NCI-H2081 (cell line): ENCODE results near the gene OASL.

Source experiments
- DNase-seq, 2 experiments: peaks; one replicate each; lab custom pipeline; 2025; lab: John Stamatoyannopoulos, UW

The OASL gene

DNA sequence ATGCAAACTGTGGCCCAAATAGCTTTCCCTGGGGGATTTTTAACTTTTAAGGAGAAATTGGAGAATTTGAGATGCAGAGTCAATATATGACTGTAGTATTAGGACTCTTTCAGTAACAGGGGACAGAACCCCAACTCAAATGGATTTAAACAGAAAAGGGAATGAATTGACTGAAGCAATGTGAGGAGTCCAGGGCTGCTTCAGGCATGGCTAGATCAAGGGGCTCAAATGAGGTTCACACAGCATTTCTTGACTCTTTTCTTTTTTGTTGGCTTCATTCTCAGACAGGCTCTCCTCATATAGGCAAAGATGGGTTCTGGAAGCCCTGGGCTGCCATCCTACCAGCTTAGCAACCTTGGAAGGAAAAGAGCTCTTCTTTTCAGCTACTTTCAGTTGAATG lies 47.1 kb downstream of the OASL start:
- DNase-seq, result no peak

DNA sequence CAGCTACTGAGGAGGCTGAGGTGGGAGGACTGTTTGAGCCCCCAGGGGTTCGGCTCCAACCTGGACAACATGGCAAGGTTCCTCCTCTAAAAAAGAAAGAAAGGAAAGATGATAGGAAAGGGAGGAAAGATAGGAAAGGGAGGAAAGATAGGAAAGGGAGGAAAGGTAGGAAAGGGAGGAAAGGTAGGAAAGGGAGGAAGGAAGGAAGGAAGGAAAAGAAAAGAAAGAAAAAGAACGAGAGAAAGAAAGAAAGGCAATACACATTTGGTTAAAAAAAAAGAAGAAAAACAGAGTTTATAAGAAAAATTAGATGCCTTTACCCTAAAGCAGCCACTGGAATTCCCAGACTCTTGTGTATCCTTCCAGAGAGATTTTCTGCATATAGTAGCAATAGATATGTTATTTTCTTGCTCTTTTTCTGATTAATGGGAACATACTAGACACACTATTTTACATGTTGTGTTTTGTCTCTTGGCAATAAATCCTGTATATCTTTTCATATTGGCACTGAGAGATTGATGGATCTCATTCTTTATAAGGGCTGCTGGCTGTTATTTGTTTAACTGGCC lies 48.5 kb downstream of the OASL start:
- DNase-seq, result no peak

DNA sequence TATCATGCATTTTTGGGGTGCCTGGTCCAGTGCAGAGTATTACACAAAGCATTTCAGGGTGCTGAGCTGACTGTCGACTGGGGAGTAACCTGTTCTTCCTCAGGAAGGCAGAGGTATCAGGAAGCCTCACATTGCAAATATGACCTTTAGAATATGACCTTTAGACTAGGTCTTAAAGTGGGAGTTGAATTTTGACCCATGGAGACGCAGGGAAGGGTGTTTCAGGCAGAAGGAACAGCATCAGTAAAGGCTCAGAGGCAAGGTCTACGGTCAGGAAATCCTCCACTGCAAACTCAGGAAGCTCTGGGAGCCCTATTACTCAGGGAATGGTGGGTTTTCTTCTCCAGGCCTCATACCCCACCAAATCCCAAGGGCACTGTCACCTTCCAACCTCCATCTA lies 49.4 kb downstream of the OASL start:
- no peak for DNase-seq

DNA sequence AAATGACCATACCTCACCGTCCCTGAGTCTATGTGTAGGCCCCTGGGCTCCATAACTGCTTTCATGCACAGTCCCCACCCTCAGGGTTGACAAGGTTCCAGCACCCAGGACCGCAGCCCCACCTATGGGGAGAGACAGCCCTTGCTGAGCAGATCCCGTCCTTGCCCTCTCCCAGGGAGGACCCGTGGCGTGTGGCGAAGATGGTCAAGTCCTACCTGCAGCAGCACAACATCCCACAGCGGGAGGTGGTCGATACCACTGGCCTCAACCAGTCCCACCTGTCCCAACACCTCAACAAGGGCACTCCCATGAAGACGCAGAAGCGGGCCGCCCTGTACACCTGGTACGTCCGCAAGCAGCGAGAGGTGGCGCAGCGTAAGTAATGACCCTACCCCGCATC lies 50.4 kb downstream of the OASL start:
- DNase-seq, result no peak

DNA sequence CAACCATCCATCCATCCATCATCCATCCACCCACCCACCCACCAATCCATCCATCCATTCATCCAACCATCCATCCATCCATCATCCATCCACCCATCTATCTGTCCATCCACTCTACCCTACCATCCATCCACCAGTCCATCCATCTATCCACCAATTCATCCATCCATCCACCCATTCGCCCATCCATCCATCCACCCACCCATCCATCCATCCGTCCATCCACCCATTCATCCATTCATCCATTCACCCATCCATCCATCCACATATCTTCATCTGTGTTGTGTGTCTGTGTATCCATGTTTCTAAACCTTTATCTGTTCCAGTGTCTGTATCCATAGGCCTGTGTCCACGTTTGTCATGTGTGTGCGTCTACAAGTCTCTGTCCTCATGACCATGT lies 50.8 kb downstream of the OASL start:
- DNase-seq, result no peak

DNA sequence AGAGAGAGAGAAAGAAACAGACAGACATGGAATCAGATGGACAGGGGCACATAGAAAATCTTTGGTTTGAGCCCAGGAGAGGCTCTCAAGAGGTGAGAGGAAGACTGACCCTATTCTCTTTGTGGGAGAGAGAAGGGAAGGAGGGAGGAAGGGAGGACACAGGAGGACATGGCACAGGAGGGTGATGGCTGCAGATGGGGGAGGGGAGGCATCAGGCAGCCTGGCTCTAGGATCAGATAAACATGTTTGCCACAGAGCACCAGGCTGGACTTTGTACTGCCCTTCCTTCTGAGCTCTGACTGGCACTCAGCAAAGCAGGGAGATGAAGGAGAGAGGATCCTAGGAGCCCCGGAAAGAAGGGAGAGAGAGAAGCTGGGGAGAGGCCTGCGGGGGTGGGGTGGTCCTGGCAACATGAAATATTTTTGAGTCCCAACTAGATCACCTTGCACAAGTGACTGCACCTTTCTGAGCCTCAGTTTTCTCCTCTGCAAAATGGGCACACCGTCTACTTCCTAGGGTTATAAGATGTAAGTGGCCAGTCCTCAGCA lies 54.6 kb downstream of the OASL start:
- DNase-seq, result no peak

DNA sequence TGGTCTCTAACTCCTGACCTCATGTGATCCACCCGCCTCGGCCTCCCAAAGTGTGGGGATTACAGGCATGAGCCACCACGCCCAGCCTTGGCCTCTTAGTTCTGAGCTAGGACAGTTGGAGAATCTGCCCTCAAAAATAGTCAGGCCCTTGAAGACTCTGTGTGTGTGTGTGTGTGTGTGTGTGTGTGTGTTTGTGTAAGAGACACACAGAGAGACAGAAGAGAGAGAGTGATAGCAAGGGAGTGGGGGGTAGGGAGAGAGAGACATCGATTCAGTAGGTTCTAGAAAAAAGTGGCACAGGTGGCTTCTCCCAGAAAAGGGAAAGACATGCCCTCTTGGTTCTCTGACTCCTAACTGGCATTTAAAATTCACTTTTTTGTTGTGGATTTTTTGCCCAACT lies 55.3 kb downstream of the OASL start:
- no peak for DNase-seq

DNA sequence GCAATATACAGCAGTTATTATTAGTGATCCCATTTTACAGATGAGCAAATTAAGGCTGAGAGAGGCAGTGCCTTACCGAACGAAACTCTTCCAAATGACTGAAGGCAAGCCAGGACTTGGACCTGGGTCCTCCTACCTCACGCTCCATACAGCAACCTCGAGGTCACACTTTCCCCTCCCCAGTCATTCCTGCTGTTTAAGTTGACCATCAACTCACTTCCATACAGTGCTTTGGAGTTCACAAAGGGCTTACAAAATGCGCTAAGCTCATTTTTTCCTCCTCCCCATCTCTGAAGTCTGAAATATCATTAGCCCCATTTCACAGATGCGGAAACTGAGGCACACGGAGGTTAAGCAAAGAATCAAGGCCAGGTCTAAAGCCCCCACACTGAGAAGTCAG lies 56.4 kb downstream of the OASL start:
- DNase-seq, result no peak

DNA sequence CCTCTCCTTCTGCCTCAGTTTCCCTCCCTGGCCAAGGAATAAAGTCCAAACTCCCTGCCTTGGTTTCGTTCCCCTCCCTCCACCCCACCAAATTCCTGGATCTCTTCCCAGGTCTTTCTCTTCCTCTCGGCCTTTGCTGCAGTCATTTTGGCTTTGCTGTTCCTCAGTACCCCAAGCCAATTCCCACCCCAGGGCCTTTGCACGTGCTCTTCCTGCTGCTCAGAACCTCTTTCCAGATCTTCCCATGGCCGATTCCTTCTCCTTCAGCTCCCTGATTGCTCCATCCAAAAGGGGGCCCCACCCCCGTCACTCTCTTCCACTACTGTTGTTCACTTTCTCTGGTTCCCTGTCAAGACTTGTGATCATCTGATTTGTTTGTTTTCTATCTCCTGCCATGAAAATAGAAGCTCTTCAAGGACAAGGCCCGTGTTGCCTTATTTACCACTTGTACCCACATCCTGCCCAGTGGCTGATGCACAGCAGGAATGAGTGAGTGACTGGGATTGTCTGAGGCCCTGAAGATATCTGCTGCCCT lies 57.6 kb downstream of the OASL start:
- DNase-seq, result no peak

DNA sequence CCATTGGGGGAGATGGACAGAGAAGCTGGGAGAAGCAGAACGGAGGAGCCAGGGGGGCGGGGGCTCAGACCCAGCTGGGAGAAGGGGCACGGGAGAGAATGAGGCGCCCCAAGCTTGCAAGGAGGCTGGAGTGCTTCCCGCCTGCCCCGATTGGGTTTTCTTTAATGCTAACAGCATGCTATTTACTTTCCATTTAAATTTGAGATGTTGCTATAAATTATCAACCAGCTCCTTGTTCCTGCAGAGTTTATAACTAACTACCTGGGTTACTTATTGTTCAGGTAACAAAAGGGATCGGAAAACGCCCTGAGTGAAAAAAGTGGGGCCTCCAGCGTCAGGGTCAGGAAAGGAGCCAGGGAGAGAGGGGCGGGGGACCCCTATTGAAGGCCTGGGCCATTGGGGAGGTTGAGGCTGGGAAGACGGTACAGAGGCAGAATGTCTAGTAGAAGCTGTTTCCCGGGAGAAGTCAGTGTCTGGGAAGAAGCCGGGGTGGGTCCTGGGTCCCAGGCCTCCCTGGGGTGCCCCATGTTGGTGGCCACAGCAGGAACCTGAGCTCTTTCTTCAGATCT lies 58.2 kb downstream of the OASL start:
- no peak for DNase-seq

DNA sequence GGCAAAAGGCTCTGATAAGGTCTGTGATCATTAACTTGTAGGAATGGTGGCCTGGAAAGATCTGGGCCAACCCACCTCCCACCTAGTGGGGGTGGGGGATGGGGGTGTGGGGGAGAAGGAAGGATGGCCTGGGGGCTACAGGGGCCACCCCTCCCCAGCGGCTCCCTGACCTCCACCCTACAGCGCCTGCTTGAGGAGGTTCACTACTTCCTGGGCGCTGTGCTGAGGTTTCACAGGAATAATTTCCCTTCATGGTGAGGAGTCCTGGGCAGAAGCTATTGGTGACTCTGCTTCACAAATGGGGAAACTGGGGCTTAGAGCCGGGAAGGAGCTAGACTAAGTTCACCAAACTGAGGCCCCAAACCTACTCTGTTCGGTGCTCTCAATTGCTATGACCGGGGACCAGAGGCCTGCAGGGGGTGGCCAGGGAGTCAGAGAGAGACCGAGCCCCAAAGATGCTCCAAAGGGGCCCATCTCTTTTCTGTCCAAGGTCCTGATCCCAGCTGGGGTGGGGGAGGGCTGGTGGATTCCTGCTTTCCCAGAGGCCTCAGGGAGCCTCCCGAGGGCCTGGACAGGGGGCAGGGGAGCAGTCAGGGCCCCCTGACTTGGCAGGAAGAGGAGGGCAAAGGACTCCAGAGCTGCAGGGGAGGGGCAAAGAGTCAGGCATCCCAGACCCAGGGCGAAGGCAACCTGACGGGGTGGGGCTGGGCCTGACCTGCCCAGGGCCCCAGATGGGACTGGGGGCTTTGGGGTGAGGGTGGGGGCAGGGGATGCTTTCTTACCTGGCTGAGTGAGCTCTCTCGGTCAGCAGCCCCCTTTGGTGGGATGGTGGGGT lies 59.0 kb downstream of the OASL start:
- no peak for DNase-seq

DNA sequence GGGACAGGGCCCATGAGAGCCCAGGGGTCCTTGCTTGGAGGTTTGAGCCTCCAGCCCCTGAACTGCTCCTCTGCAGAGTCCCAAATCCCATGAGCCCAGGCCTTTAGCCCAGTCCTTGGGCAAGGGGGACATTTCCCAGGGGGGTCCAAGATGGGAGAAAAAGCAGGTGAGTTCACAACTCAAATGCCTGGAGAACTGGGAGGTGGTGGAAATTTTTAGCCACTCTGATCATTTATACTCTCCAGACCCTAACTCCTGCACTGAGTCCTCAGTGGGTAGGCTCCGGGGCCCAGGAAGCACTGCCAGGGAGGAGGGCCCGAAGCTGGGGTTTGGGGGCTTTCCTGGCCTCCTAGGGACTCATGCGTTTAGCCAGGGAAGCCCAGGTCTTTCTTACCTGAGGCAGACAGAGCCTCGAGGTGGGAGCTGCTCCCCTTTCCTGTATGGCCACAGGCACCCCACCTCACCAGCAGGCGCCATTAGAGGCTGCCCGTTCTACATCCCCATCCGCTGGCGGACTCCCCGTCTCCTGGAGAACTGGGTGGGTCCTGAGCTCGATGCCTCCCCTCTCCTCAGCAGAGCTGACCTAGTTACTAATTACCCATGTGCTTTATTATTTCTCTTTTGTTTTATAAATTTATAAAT lies 59.7 kb downstream of the OASL start:
- no peak for DNase-seq

DNA sequence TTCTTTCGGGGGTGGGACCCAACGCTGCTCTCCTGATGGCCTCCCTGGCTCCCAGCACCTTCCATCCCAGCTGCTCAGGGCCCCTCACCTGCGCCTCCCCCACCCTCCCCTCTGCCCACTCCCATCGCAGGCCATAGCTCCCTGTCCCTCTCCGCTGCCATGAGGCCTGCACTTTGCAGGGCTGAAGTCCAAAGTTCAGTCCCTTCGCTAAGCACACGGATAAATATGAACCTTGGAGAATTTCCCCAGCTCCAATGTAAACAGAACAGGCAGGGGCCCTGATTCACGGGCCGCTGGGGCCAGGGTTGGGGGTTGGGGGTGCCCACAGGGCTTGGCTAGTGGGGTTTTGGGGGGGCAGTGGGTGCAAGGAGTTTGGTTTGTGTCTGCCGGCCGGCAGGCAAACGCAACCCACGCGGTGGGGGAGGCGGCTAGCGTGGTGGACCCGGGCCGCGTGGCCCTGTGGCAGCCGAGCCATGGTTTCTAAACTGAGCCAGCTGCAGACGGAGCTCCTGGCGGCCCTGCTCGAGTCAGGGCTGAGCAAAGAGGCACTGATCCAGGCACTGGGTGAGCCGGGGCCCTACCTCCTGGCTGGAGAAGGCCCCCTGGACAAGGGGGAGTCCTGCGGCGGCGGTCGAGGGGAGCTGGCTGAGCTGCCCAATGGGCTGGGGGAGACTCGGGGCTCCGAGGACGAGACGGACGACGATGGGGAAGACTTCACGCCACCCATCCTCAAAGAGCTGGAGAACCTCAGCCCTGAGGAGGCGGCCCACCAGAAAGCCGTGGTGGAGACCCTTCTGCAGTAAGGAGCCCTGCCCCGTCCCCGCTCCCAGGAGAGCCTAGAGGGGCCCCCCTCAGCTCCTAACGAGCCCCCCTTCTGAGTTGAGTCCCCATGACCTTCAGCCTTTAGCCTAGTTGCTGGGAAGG lies 60.5 kb downstream of the OASL start, which contains the start of gene HNF1A:
Gene HNF1A, plus strand, starts transcription at position 248 of the 924 bp plus-strand sequence. Its CDS starts 226 bp downstream, at position 474.
- DNase-seq, result no peak

DNA sequence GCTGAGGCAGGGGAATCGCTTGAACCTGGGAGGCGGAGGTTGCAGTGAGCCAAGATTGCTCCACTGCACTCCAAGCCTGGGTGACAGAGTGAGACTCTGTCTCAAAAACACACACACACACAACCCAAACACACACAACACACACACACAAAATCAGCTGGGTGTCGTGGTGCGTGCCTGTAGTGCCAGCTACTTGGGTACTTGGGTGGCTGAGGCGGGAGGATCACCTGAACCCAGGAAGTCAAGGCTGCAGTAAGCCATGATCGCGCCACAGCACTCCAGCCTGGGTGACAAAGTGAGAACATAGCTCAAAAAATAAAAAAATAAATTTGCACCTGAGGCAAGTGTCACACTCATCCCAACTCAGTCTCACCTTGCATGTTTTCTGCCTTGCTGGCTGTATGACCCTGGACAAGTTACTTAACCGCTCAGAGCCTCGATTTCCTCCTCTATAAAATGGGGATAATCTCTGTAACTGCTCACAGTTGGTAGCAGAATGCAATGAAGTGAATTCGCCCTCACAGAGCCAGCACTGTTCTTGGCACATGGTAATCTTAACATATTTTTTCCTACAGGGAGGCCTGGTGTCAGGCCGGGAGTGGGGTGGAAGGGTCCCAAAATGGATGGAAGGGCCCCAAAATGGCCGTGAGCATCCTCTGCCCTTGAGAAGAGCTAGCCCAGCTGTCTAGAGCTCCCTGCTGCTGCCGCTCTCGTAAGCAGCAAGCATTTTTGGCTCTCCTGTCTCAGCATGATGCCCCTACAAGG lies 61.3 kb downstream of the OASL start:
- no peak for DNase-seq

DNA sequence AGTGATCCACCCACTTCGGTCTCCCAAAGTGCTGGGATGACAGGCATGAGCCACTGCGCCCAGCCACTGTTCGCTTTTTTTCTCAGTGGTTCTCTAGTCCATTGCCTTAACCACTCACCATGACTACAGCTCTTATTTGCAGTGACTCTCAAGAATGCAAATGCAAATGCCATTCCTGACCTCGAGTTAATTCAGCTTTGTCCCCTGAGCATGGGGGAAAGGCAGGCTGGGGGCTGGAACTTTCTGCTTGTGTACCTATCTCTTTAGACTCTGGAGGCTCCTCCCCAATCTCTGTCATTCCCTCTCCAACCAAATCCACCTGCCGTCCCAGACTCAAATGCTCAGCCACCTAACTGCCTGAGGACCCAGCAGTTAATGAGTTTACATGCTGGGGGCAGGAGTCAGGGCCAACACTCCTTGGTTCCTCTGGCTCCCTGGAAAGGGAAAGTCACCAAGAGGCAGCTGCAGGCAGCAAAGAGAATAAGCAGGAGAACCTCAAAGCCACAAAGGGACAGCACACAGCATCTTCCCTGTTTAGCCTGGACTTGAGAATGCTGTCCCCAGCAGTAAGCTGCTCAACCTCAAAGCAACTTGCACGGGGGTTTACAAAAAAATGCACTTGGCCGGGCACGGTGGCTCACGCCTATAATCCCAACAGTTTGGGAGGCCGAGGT lies 66.0 kb downstream of the OASL start:
- DNase-seq, result peak; percentile 4 to 24

DNA sequence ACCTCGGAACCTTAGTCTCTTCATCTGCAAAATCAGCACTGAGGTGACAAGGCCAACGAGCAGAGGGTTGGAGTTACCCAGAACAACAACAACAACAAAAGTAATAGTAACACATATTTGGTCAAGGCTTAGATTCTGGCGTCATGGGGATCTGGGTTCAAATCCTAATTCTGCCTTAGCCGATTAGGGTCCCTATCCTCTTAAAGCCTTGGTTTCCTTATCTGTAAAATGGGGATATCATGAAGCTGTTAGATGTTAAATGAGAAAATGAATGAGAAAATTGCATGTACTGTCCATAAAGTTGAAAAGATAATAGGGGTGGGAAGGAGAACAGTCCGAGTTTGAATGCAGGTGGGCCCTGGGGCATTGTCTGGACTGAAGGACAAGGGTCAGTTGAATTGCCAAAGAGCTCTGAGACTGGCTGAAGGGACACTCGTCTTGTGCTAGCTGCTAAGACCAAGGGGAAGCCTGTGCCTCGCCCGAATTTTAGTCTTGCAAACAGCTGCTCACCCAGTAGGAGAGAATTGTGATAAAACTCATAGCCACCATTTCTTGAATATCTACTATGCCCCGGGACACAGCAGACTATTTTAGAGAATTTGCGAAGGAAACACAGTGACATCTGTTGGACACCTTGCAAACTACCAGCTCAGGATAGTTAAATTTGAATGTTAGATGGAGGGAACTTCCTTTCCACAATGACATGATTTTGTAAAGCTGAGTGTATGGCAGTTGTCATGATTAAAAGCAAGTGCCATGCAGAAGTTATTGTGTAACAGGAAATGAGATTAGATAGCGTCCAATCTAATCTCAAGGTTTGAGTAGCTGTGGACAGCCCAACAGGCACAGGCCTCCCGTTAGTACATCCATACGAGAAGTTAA lies 67.5 kb downstream of the OASL start:
- peak; percentile 47 to 62 for DNase-seq

DNA sequence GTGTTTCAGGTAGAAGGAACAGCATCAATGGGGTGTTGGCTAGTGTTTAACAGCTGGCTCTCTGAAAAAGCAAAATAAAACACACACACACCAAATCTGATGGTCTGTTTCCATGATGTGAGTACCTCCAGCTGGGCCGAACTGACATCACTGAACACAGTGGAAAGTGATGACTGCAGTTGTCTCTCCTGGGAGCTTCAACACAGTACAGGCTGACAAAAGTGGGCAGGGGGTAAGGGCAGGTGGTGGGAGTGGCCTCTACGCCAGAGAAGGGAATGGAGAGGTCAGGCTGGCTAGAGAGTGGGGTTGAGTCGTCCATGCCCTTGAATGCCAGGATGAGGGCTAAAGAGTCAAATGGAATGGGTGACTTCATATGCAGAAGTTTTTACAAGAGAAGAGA lies 68.7 kb downstream of the OASL start:
- DNase-seq, result no peak
